Body of pancreas (tissue), 4 donors: ENCODE measurements around the gene SCNN1A.

Source experiments
- CTCF ChIP-seq, 7 experiments: fragments of 450-650 bp in 4 of 7; fragments of 200-600 bp in 3 of 7; sonication (generic) in 3 of 7; IDR thresholded peaks; one replicate each; pipeline ENCODE4 v1.5.1; 2016 to 2019; ENCODE audit warnings: antibody characterized with exemption in 7 of 7
- POLR2A ChIP-seq, 3 donors: fragments of 450-650 bp; IDR thresholded peaks; one replicate each; pipeline ENCODE4 v1.6.1; 2016; ENCODE audit warnings: antibody characterized with exemption in 3 of 3, mild to moderate bottlenecking in 2 of 3

- TF ChIP-seq CTCF (IDR thresholded peaks at IDR 0.05) (no peak), POLR2A (IDR thresholded peaks at IDR 0.05) (no peak)
Observed at GRCh38 chr12:6342140-6342889, 33.0 kb downstream of the SCNN1A start.
